IPS-18c (cell line): ENCODE data around the gene SLC2A5.

Source experiments
- H3K4me3 ChIP-seq: 2 replicates; pipeline ENCODE4 v1.7.0; 2013; ENCODE audit warnings: low read depth, mild to moderate bottlenecking, low read length, moderate library complexity; ENCODE audit not compliant: insufficient read depth
- H3K9me3 ChIP-seq: one replicate; pipeline ENCODE4 v1.6.1; 2013; ENCODE audit warnings: mild to moderate bottlenecking, low read length, moderate library complexity; ENCODE audit not compliant: control insufficient read depth, insufficient read depth

SLC2A5 gene, protein sequence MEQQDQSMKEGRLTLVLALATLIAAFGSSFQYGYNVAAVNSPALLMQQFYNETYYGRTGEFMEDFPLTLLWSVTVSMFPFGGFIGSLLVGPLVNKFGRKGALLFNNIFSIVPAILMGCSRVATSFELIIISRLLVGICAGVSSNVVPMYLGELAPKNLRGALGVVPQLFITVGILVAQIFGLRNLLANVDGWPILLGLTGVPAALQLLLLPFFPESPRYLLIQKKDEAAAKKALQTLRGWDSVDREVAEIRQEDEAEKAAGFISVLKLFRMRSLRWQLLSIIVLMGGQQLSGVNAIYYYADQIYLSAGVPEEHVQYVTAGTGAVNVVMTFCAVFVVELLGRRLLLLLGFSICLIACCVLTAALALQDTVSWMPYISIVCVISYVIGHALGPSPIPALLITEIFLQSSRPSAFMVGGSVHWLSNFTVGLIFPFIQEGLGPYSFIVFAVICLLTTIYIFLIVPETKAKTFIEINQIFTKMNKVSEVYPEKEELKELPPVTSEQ

DNA sequence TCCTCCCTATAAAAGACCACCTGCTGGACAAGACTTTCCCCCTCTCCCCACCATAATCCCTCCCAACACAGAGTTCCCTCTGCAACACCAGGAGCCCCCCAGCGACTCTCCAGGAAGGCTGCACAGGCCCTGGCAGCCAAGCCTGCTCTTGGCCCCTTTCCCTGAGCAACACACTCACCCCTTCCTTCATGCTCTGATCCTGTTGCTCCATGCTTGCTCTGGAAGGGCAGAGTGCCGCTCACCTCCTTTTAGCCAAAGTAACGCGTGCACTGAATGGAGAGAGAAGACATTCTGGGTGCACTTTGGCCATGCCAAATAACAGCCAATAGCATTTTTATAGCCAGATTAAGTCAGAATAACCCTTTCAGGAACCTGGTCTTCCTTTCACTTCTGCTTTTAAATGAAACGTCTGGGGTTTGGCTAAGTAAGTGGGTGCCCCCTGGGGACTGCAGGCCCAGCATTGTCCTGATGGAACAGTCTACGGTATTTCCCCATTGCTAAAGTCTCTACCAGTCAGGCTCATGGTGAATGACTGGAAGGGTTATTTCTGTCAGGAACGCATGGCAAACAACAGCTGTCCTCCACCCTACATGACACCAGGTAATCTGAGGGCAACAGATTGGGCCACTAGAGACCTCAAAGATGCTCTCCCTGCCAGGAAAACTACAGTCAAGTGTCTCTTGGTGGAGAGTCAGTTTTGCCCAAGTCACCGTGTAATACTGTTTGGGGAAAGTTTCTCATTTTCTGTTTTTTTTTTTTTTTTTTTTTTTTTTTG, at the start of gene SLC2A5:
TSS of gene SLC2A5 (minus strand) at position 310 of the 775 bp plus-strand sequence. CDS start at position 211, 99 bp downstream.
- Histone ChIP-seq H3K9me3 (no peaks in the 10 kb centered on the region), H3K4me3 (no peak within 1 kb of the TSS)

DNA sequence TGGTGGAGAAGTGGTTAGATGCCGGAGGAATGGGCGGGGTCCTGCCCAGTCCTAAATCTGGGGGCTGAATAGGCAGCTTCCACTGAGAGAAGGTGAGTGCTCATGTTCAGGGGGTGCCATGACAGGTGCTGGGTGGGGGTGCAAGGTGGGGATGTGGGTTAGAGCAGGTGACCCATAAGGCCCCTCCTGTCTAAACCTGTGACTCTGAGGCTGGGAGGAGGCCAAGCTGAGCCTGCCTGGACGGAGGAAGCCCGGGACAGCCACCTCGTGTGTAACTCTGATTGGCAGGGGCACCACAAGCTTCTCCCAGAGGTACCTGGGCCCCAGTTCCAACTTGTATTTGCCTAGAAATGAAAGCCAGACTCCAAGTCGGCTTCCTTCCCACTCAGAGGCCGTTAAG, 48.8 kb upstream of the SLC2A5 start:
- H3K4me3 ChIP-seq, result no peak overlapping the region
- H3K9me3 ChIP-seq, result no peaks in the 10 kb centered on the region

GRCh38 chr1:9115351-9116205, 46.1 kb upstream of the SLC2A5 start:
- H3K9me3 ChIP-seq, result no peaks in the 10 kb centered on the region
- H3K4me3 ChIP-seq, result no peak overlapping the region

GRCh38 chr1:9112961-9113880, 43.8 kb upstream of the SLC2A5 start:
- Histone ChIP-seq H3K9me3 (no peaks in the 10 kb centered on the region), H3K4me3 (no peak overlapping the region)

- no peaks in the 10 kb centered on the region for H3K9me3 ChIP-seq
- H3K4me3 ChIP-seq, result no peak overlapping the region
Observed at GRCh38 chr1:9111957-9112356, 42.5 kb upstream of the SLC2A5 start.

- Histone ChIP-seq H3K9me3 (no peaks in the 10 kb centered on the region), H3K4me3 (no peak overlapping the region)
Observed at GRCh38 chr1:9111357-9111691, 41.9 kb upstream of the SLC2A5 start.

DNA sequence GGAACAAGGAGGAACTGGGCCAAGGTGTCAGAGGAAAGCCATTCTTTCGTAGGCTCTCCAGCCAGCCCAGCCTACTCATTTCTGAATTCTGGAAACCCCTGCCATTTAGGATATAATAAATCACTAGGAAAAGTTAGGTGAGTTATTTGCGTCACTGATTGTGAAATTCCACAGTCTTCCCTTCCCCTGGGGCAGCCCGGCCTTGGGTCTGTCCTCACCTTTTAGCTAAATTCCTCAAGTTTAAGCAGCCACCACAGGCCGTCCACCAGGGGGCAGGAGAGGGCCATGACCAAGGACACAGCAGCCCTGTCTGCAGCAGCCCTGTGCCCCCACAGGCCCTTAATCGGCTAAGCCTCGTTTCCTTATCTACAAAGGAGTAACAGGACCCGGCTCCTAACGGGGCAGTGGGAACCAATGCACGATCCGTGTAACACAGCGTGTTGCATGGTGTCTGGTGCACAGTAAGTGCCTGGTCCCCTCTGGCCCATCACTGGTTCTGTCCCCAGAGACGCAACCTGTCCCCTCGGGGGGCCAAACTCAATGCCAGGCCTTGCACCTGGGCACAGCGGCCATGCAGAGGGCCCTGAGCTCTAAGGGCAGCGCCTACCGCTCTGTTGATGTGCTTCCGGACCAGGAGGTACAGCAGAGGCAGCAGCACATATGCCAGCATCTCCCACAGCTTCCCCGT, 41.4 kb upstream of the SLC2A5 start:
- no peak overlapping the region for H3K4me3 ChIP-seq
- H3K9me3 ChIP-seq, result no peaks in the 10 kb centered on the region

GRCh38 chr1:9108056-9108665, 38.7 kb upstream of the SLC2A5 start:
- H3K4me3 ChIP-seq, result no peak overlapping the region
- H3K9me3 ChIP-seq, result no peaks in the 10 kb centered on the region

DNA sequence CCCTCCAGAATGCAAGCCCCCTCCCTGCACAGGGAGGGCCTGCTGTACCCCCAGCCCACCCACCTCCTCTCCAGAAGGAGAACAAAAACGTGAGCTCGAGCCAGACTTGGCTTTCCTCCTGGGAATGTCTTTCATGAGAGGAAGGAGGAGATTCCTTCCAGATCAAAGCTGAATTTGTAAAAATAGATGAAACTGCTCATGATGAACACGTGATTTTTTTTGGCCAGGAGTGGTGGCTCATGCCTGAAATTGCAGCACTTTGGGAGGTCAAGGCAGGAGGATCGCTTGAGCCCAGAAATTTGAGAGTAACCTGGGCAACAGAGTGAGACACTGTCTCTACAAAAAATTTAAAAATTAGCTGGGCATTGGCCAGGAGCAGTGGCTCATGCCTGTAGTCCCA, 37.7 kb upstream of the SLC2A5 start:
- no peaks in the 10 kb centered on the region for H3K9me3 ChIP-seq

DNA sequence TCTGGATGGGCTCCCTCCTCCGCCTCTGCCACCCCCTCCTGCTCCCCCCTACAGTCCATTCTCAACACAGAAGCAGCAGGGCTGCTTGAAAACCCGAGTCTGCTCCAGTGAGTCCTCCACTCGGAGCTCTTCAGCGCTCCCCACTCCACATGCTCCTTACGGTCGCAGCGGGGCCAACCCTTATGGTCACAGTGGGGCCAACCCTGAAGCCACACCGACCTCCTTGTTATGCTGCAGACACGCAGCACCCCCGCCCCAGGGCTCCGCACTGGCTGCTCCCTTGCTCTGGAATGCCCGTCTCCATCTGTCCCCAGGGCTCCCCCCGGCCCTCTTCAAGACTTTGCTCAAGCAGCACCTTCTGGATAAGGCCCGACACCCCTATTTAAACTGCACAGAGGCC, 36.9 kb upstream of the SLC2A5 start:
- Histone ChIP-seq H3K4me3 (no peak overlapping the region), H3K9me3 (no peaks in the 10 kb centered on the region)

More for the DNA sequence above, 37.7 kb upstream of the SLC2A5 start:
- no peak overlapping the region for H3K4me3 ChIP-seq

DNA sequence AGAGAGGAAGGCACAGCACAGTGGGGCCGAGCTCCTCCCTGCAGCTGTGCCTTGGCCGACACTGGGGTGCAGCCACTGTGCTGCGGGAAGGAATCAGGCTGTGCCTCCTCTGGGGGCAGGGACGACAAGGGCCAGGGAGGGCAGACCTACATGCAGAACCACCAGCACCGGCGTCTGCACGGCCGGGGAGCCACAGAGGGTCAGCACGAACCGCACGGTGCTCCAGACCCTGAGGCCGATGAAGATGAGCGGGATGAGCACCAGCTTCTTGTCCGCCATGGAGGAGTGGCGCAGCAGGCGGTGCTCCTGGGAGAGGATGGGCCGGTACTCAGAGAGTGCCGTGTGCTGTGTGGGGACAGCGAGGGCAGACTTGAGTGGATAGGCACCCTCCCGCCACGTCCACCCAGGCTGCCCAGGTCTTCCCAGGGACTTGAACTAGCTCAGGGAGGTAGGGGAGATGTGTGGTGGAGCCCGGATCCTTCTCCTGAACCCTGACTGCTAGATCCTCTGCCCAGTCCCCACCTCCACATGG, 36.0 kb upstream of the SLC2A5 start:
- H3K4me3 ChIP-seq, result no peak overlapping the region
- no peaks in the 10 kb centered on the region for H3K9me3 ChIP-seq

GRCh38 chr1:9101510-9102146, 32.2 kb upstream of the SLC2A5 start:
- Histone ChIP-seq H3K9me3 (no peaks in the 10 kb centered on the region), H3K4me3 (no peak overlapping the region)

DNA sequence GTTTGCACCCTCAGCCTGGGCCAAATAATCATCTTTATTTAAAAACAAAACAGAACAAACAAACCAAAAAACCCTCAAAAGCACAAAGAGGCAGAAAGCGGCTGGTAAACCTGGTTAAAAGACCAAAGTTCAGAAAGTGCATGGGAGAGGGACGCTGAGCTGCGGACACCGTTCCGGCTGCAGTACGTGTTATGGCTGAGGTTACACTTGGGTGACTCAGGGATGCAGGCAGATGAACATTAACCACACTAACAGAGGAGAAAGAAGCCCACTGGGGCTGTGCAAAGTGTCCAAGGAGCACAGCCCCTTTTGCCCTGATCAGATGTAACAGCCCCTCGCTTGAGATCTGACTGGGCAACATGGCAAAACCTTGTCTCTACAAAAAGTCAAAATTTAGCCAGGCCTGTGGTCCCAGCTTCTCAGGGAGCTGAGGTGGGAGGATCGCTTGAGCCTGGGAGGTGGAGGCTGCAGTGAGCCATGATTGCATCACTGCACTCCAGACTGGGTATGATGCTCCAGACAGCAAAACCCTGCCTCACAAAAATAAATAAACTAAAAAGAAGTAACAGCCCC, 31.1 kb upstream of the SLC2A5 start:
- Histone ChIP-seq H3K4me3 (no peak overlapping the region), H3K9me3 (peaks cover 3% of the 10 kb centered on the region)

DNA sequence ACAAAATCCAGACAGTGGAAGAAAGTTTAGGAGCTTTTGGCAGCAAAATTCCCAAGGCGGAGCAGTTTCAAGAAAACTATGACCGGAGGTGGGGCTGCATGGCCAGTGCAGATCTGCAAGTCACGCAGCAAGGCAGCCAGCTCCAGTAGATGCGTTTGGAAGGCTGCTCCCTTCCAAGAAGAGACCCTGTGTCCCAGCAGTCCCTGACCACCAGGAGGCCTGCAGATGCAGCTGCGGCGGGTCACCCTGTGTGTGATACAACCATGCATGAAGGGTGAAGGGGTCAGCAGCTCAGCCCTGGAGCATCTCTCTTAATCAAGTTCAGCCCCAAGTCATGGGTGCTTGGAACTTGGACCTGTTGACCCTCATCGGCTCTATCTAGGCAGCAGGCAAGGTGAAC, 30.1 kb upstream of the SLC2A5 start:
- H3K9me3 ChIP-seq, result peaks cover 3% of the 10 kb centered on the region
- H3K4me3 ChIP-seq, result no peak overlapping the region
